ENCODE results near the gene DSTN. TPM values are rescaled to one million over a fixed set of nuclear protein-coding genes. Genes with fewer than 3 reads are reported as not detected.

The DSTN gene
- total and polyA plus RNA-seq, 9 of the 15 experiments (the other 6 are each of a cell fraction or from before 2014, with no cell fraction given): 25.7 to 88.3 (median 61.0) TPM

GRCh38 chr20:17589161-17589834 is 19.4 kb downstream of the DSTN start (continued):
- TF ChIP-seq ARID3B (CRISPR knock-in tag; IDR thresholded peaks at IDR 0.05; ENCODE audit: borderline replicate concordance): no peak
- no peak for TF ChIP-seq ZNF347 (CRISPR knock-in tag; IDR thresholded peaks at IDR 0.05; ENCODE audit: low read depth)
- no peak for TF ChIP-seq ZBTB2 (IDR thresholded peaks at IDR 0.05)
- TF ChIP-seq ZNF695 (CRISPR knock-in tag; IDR thresholded peaks at IDR 0.05): no peak

- H3K4me2 ChIP-seq (ENCODE audit: insufficient read depth, low read length): no peak overlapping the region
- TF ChIP-seq HMBOX1 (IDR thresholded peaks at IDR 0.05) (0 out of 2 replicates have a peak, but pooled peaks have one; percentile 37), ZNF23 (CRISPR knock-in tag; IDR thresholded peaks at IDR 0.05) (no peak), BCOR (IDR thresholded peaks at IDR 0.05) (no peak), ZNF174 (CRISPR knock-in tag; IDR thresholded peaks at IDR 0.05) (no peak), RERE (CRISPR knock-in tag; IDR thresholded peaks at IDR 0.05; ENCODE audit: borderline replicate concordance) (no peak)
- peaks cover 0 to 4% of the 10 kb centered on the region in 2 experiments; a peak in 4 of 5 replicates for H3K4me1 ChIP-seq (replicated peaks in 1 of 2; ENCODE audit: control insufficient read depth in 2 of 2, insufficient read depth in 2 of 2, low read length in 2 of 2)
- no peak overlapping the region for H3K27ac ChIP-seq (ENCODE audit: extremely low read depth, low read depth, low read length)
- no TSS peak for BruUV-seq (replicated peaks)
- no peak overlapping the region for H3K4me3 ChIP-seq
- no peaks in the 10 kb centered on the region for H3K9me3 ChIP-seq (replicated peaks; ENCODE audit: control insufficient read depth, insufficient read depth, low read depth, low read length)
- DNase-seq (ENCODE audit: extremely low read depth in 1 of 4, low spot score in 3 of 4) (no peak), ATAC-seq (no peak), FAIRE-seq (no peak)
- no peak overlapping the region for H3K9ac ChIP-seq (ENCODE audit: insufficient read depth in 1 of 2, low read depth in 2 of 2, low read length in 2 of 2)
- no peaks in the 10 kb centered on the region for H3K36me3 ChIP-seq (ENCODE audit: control insufficient read depth, insufficient read depth, low read length)
- in situ Hi-C loops (cut with MboI) (no loop called here), intact Hi-C loops (cut with micrococcal nuclease) (no loop called here)
- ChIA-PET POLR2A (interaction anchor here (0.8 to 1.4 kb wide), 3 partner anchors 9 to 23 kb away, joined by 3 to 5 read pairs (median 3); no protein-coding TSS in a partner anchor), CTCF (ENCODE audit: low intra/inter-chr PET ratio) (no interaction called here)
- no peak overlapping the region for H2AFZ ChIP-seq (ENCODE audit: low read depth, low read length)
- 0% methylated on average over 1 of the region's 1 CpG for WGBS (ENCODE audit: insufficient coverage, low coverage, missing lambda C conversion rate)
- peaks cover 12% of the 10 kb centered on the region; the same call in 1 of the 3 replicates for H3K79me2 ChIP-seq (ENCODE audit: control insufficient read depth, insufficient read depth, low read length)
- no peaks in the 10 kb centered on the region for H3K27me3 ChIP-seq (ENCODE audit: control insufficient read depth in 2 of 2, insufficient read depth in 2 of 2, low read length in 2 of 2)
- no peaks in the 10 kb centered on the region for H3K9me1 ChIP-seq (ENCODE audit: control insufficient read depth, insufficient read depth, low read length)
- peaks cover 8% of the 10 kb centered on the region; the same call in 1 of the 2 replicates for H4K20me1 ChIP-seq (replicated peaks; ENCODE audit: control insufficient read depth, insufficient read depth, low read length)
Observed at GRCh38 chr20:17590245-17590644, 20.4 kb downstream of the DSTN start.
